Testis (tissue), 3 donors: Measurements from ENCODE around the gene NUDT2. TPM values are rescaled to one million over a fixed set of nuclear protein-coding genes. Genes with fewer than 3 reads are reported as not detected.
"Not testable (repeated sequence)": the region's sequence is repeated elsewhere in the genome, so short reads cannot be mapped to it uniquely, and the experiment has no call there.

ENCODE experiments used
- DNase-seq: peaks from one replicate; pipeline ENCODE4 v3.0.0-alpha.2; 2019
- H3K27ac ChIP-seq, 2 donors: fragments of 200-600 bp; sonication (generic); one replicate each; pipeline ENCODE4 v1.5.1; 2019
- H3K27me3 ChIP-seq: fragments of 200-600 bp; sonication (generic); one replicate; pipeline ENCODE4 v1.5.1; 2019
- H3K36me3 ChIP-seq: fragments of 200-600 bp; sonication (generic); one replicate; pipeline ENCODE4 v1.5.1; 2017; ENCODE audit warnings: low read depth; ENCODE audit errors: missing control alignments
- H3K4me1 ChIP-seq: fragments of 200-600 bp; sonication (generic); one replicate; pipeline ENCODE4 v1.5.1; 2019
- H3K4me3 ChIP-seq, 2 donors: fragments of 200-600 bp; sonication (generic); one replicate each; pipeline ENCODE4 v1.5.1; 2017 to 2019
- H3K9me3 ChIP-seq: fragments of 200-600 bp; sonication (generic); one replicate; pipeline ENCODE4 v1.5.1; 2017
- CTCF ChIP-seq, 3 experiments: fragments of 450-650 bp in 2 of 3; fragments of 200-600 bp in 1 of 3; sonication (generic) in 1 of 3; IDR thresholded peaks; one replicate each; pipeline ENCODE4 v1.5.1; 2016 to 2019; ENCODE audit warnings: antibody characterized with exemption in 3 of 3, mild to moderate bottlenecking in 2 of 3, moderate library complexity in 1 of 3
- POLR2A ChIP-seq: fragments of 450-650 bp; IDR thresholded peaks from one replicate; pipeline ENCODE4 v1.6.1; 2017; ENCODE audit warnings: antibody characterized with exemption, mild to moderate bottlenecking, moderate library complexity
- WGBS, 2 donors: methylation state at CpG; one replicate each; pipeline ENCODE4 v1.1.5; 2018; 5-methylcytosine and 5-hydroxymethylcytosine counted together
- intact Hi-C: fragments of 100-400 bp; cut with DNase I; formaldehyde crosslinking; loops from one replicate; pipeline ENCODE4 v1.15.1; 2023; ENCODE audit warnings: low total_unique reads
- polyA plus RNA-seq: library from polyadenylated mRNA; stranded (reverse); fragments of 350-450 nt; fragmentation: Illumina TruSeq; extraction: RNeasy Lipid Tissue Mini Kit (QIAGEN cat#74804); gene quantifications from one replicate; pipeline ENCODE4 v1.2.3, GENCODE V29; 2014; ENCODE audit warnings: low read depth, low replicate concordance; ENCODE audit not compliant: insufficient read depth
- total RNA-seq, 2 donors: library from RNA; depleted of rRNA; stranded (reverse); fragments of >200 nt; gene quantifications; one replicate each; pipeline ENCODE4 v1.2.3, GENCODE V29; 2016

Gene NUDT2
- total and polyA plus RNA-seq, 3 donors from 2014 or later: 16.7 to 21.1 (median 20.9) TPM

- TF ChIP-seq CTCF (IDR thresholded peaks at IDR 0.05) (no peak), POLR2A (no peak)
- Histone ChIP-seq H3K4me1 (no peaks in the 10 kb centered on the region), H3K36me3 (no peaks in the 10 kb centered on the region), H3K27ac (no peak overlapping the region), H3K27me3 (no peaks in the 10 kb centered on the region), H3K4me3 (no peak overlapping the region), H3K9me3 (no peaks in the 10 kb centered on the region)
- intact Hi-C loops: loop anchor here (5.0 kb wide), 1 partner anchor 43 kb away; the partner anchor contains the start of gene MYORG
- 71 to 72% methylated on average over 1 of the region's 1 CpG for WGBS, 2 donors
- DNase-seq: no peak
Observed at GRCh38 chr9:34334337-34334824, 5.0 kb downstream of the NUDT2 start.

GRCh38 chr9:34334916-34335315 is 5.5 kb downstream of the NUDT2 start:
- Histone ChIP-seq H3K27ac (no peak overlapping the region), H3K9me3 (no peaks in the 10 kb centered on the region), H3K27me3 (no peaks in the 10 kb centered on the region), H3K4me3 (no peak overlapping the region), H3K36me3 (no peaks in the 10 kb centered on the region), H3K4me1 (no peaks in the 10 kb centered on the region)
- DNase-seq: no peak
- TF ChIP-seq CTCF (IDR thresholded peaks at IDR 0.05): no peak
- TF ChIP-seq POLR2A: no peak
- intact Hi-C loops: loop anchor here (5.0 kb wide), 1 partner anchor 42 kb away; the partner anchor contains the start of gene MYORG
- 97 to 98% methylated on average over 2 of the region's 2 CpGs for WGBS, 2 donors

DNA sequence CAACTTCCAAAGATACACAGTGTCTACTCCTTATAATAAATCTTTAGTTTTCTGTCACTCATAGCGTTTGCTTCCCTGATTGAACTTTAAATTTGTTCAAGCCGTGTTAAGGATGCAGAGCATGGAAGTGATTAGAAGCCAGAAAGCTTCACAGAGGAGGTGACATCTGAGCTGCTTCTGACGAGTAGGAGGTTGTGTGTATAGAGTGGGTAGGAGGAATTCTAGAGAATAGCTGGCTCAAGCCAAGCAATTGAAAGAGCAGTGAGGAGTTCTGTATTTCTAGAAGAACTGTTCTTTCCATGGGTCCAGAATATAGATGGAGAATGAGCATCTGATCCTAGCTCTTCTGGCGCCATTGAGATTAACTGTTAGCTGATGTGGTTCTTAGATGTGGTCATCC is 6.0 kb downstream of the NUDT2 start:
- no peak for DNase-seq
- no peaks in the 10 kb centered on the region for H3K4me1 ChIP-seq
- H3K36me3 ChIP-seq: no peaks in the 10 kb centered on the region
- no peaks in the 10 kb centered on the region for H3K9me3 ChIP-seq
- no peak overlapping the region for H3K27ac ChIP-seq
- H3K27me3 ChIP-seq: no peaks in the 10 kb centered on the region
- H3K4me3 ChIP-seq: no peak overlapping the region
- intact Hi-C loops: no loop called here
- 85 to 92% methylated on average over 4 of the region's 4 CpGs for WGBS, 2 donors
- TF ChIP-seq POLR2A (no peak), CTCF (IDR thresholded peaks at IDR 0.05) (no peak)

- peaks cover 5% of the 10 kb centered on the region for H3K4me1 ChIP-seq
- DNase-seq: no peak
- no peak overlapping the region for H3K4me3 ChIP-seq
- WGBS, 2 donors: 88 to 95% methylated on average over 1 to 2 of the region's 2 CpGs
- no peaks in the 10 kb centered on the region for H3K27me3 ChIP-seq
- intact Hi-C loops: no loop called here
- H3K9me3 ChIP-seq: no peaks in the 10 kb centered on the region
- TF ChIP-seq CTCF (IDR thresholded peaks at IDR 0.05): no peak
- TF ChIP-seq POLR2A: no peak
- H3K27ac ChIP-seq: no peak overlapping the region
- H3K36me3 ChIP-seq: no peaks in the 10 kb centered on the region
Observed at GRCh38 chr9:34337403-34337802, 8.0 kb downstream of the NUDT2 start.

DNA sequence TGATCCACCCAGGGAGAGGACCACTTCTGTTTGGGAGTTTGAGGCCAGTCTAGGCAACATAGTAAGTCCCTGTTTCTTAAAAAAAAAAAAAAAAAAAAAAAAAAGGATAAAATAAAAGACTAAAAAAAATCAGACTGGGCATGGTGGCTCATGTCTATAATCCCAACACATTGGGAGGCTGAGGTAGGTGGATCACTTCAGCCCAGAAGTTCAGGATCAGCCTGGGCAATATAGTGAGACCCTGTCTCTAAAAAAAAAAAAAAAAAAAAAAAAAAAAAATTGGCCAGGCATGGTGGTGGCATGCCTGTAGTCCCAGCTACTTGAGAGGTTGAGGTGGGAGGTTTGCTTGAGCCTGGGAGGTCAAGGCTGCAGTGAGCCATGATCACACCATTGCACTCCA is 8.7 kb downstream of the NUDT2 start:
- intact Hi-C loops, H3K9me3 ChIP-seq, H3K4me3 ChIP-seq, H3K36me3 ChIP-seq, DNase-seq, H3K27ac ChIP-seq, H3K27me3 ChIP-seq: not testable (repeated sequence)
- peaks cover 11% of the 10 kb centered on the region for H3K4me1 ChIP-seq
